Psoas muscle (tissue), 8 donors: ENCODE measurements around the gene CABLES1. TPM values are rescaled to one million over a fixed set of nuclear protein-coding genes. Genes with fewer than 3 reads are reported as not detected.

ENCODE experiments used
- ATAC-seq, 4 donors: fragments of 200-7000 bp; cut with Tn5 transposase; one replicate each; pipeline ENCODE4 v1.9.1; 2020; ENCODE audit warnings: moderate library complexity in 3 of 4, mild to moderate bottlenecking in 2 of 4
- DNase-seq, 2 donors: peaks; one replicate each; pipeline ENCODE4 v3.0.0-alpha.2; 2020
- H3K27ac ChIP-seq: fragments of 200-600 bp; one replicate; pipeline ENCODE4 v1.8.0; 2022
- H3K27me3 ChIP-seq, 3 donors: fragments of 200-600 bp in 1 of 3; one replicate each; pipeline versions ENCODE4 v1.6.1 to v1.8.0; 2013 to 2022; ENCODE audit warnings: low read length in 2 of 3, mild to moderate bottlenecking in 2 of 3, moderate library complexity in 1 of 3; ENCODE audit not compliant: insufficient read depth in 3 of 3
- H3K36me3 ChIP-seq, 2 donors: fragments of 200-600 bp in 1 of 2; one replicate each; pipeline versions ENCODE4 v1.6.1 to v1.8.0; 2013 to 2022; ENCODE audit warnings: low read depth in 1 of 2, mild to moderate bottlenecking in 1 of 2, moderate library complexity in 1 of 2; ENCODE audit not compliant: insufficient read depth in 1 of 2
- H3K4me1 ChIP-seq: fragments of 200-600 bp; one replicate; pipeline ENCODE4 v1.8.0; 2022
- H3K4me3 ChIP-seq: fragments of 200-600 bp; one replicate; pipeline ENCODE4 v1.8.0; 2022; ENCODE audit warnings: mild to moderate bottlenecking
- H3K9me3 ChIP-seq: fragments of 200-600 bp; one replicate; pipeline ENCODE4 v1.8.0; 2022
- WGBS, 3 donors: extraction: QIAGEN DNeasy Blood & Tissue Kit; methylation state at CpG; one replicate each; pipeline versions ENCODE4 v1.1.6 to v1.1.7; 2013; 5-methylcytosine and 5-hydroxymethylcytosine counted together
- intact Hi-C, 2 donors: fragments of 100-400 bp; cut with DNase I; formaldehyde crosslinking; loops; one replicate each; pipeline versions ENCODE4 v1.11.0 to v1.14.2; 2022
- polyA plus RNA-seq, 3 donors: library from polyadenylated mRNA; stranded (reverse); fragments of 200-250 nt; gene quantifications; one replicate each; pipeline ENCODE4 v1.2.3, GENCODE V29; 2013
- total RNA-seq, 4 donors: library from RNA; stranded (reverse); fragmentation: NEBNext Ultra II Directional in 2 of 4; extraction: Animal tissue kit (Norgen Biotek cat#: 25700) in 2 of 4; gene quantifications; one replicate each; pipeline versions ENCODE4 v1.2.1 to v1.2.4, GENCODE V29; 2021 to 2023
- TF ChIP-seq, protein P1 (sequence below): fragments of 200-600 bp; IDR thresholded peaks from one replicate; pipeline ENCODE4 v1.8.0; 2022; ENCODE audit warnings: antibody characterized with exemption
- donor health status: healthy with polysubstance abuse.
- donor health status: DM: no; HTN: no; CAD: no; lungs with moderate emphysema.
- donor health status: Bipolar disorder and iron deficiency.
- donor health status: healthy.
- donor health status: DM: yes; HTN: yes; CAD: no.
- donor health status: DM: no; HTN: no; CAD: no.
- donor health status: DM: no; HTN: no; CAD: no.
- donor health status: DM: yes; HTN: yes; CAD: no.

CABLES1 gene
- total and polyA plus RNA-seq, 7 donors: 0.42 to 1.5 (median 0.98) TPM

DNA sequence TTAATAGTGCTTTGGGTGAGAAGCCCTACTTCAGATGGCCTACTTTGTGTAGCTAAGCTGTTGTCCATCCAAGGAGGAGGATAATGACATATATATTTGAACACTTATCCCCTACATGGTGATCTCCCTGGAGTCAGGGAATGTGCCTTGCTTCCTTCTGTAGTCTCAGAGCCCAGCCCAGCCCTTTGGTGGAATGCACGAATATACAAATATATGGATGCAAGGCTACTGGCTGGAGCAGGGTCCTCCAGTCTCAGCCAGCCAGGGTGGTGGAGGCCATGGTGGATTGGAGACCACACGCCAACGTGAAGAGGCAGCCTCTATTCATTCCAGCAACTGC lies 167.2 kb downstream of the CABLES1 start:
- Histone ChIP-seq H3K27me3 (no peaks in the 10 kb centered on the region), H3K4me1 (no peaks in the 10 kb centered on the region), H3K27ac (no peak overlapping the region), H3K4me3 (no peak overlapping the region), H3K9me3 (no peaks in the 10 kb centered on the region), H3K36me3 (no peaks in the 10 kb centered on the region)
- intact Hi-C loops: no loop called here
- 78 to 90% (median 81%) methylated on average over 3 of the region's 3 CpGs for WGBS, 3 donors
- TF ChIP-seq, protein P1, sequence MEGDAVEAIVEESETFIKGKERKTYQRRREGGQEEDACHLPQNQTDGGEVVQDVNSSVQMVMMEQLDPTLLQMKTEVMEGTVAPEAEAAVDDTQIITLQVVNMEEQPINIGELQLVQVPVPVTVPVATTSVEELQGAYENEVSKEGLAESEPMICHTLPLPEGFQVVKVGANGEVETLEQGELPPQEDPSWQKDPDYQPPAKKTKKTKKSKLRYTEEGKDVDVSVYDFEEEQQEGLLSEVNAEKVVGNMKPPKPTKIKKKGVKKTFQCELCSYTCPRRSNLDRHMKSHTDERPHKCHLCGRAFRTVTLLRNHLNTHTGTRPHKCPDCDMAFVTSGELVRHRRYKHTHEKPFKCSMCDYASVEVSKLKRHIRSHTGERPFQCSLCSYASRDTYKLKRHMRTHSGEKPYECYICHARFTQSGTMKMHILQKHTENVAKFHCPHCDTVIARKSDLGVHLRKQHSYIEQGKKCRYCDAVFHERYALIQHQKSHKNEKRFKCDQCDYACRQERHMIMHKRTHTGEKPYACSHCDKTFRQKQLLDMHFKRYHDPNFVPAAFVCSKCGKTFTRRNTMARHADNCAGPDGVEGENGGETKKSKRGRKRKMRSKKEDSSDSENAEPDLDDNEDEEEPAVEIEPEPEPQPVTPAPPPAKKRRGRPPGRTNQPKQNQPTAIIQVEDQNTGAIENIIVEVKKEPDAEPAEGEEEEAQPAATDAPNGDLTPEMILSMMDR: no peak
- no peak for ATAC-seq
- no peak for DNase-seq

DNA sequence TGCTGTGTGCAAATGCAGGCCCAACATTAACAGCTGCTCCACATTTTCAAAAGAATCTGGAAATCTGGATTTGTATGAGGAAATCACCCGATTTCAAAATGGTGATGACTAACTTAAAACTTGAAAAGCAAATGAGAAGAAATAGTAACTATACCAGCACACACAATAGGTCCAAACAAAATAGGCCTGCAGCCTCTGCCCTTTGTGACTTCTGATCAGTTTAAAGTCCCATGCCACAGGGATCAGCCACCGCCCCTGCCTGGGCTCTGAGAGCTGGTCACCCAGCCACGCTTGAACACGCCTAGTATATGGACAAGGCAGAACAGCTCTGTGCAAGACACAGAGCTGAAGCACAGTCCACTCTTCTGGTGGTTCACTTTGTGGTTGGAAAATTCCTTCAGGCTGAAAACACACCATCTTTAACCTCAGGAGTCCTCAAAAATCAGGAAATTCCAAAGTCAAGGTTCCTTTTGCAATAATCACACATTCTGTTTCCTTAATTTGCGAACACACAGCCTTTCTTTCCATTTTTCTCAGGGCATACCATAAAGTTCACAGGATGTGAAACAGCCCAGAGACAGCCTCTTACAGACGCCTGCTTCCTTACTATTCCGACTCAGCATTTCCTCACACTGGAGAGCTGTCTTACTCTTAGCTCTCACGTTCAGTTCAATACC lies 167.7 kb downstream of the CABLES1 start:
- WGBS, 3 donors: 85 to 89% (median 86%) methylated on average over 8 of the region's 8 CpGs
- ATAC-seq (no peak), DNase-seq (no peak)
- H3K4me3 ChIP-seq: no peak overlapping the region
- H3K27ac ChIP-seq: no peak overlapping the region
- no peaks in the 10 kb centered on the region for H3K9me3 ChIP-seq
- TF ChIP-seq, protein P1: no peak
- intact Hi-C loops: no loop called here
- H3K36me3 ChIP-seq: no peaks in the 10 kb centered on the region
- H3K27me3 ChIP-seq: no peaks in the 10 kb centered on the region
- no peaks in the 10 kb centered on the region for H3K4me1 ChIP-seq

DNA sequence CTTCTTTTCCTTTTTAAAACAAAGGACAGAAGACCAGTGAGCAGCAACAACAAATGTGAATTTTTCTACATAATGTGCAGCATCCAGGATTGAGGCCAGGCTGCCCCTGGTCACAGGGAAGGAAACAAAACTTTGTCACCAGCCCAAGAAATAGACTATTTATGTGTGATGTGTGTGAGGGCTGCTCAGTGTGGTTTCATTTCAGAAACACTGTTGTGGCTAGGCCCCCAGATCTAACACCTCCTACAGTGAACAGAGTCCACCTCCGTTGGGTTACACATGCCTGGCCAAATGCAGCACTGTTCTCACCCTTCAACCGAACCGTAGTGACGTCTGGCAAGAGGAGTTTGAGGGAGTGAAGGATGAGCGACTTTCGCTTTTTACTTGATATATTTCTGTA lies 171.5 kb downstream of the CABLES1 start:
- Histone ChIP-seq H3K27me3 (no peaks in the 10 kb centered on the region), H3K4me1 (no peaks in the 10 kb centered on the region), H3K4me3 (no peak overlapping the region), H3K27ac (no peak overlapping the region), H3K9me3 (no peaks in the 10 kb centered on the region), H3K36me3 (no peaks in the 10 kb centered on the region)
- DNase-seq (no peak), ATAC-seq (no peak)
- WGBS, 3 donors: 79 to 81% (median 81%) methylated on average over 6 of the region's 6 CpGs
- intact Hi-C loops: no loop called here
- TF ChIP-seq, protein P1: no peak

DNA sequence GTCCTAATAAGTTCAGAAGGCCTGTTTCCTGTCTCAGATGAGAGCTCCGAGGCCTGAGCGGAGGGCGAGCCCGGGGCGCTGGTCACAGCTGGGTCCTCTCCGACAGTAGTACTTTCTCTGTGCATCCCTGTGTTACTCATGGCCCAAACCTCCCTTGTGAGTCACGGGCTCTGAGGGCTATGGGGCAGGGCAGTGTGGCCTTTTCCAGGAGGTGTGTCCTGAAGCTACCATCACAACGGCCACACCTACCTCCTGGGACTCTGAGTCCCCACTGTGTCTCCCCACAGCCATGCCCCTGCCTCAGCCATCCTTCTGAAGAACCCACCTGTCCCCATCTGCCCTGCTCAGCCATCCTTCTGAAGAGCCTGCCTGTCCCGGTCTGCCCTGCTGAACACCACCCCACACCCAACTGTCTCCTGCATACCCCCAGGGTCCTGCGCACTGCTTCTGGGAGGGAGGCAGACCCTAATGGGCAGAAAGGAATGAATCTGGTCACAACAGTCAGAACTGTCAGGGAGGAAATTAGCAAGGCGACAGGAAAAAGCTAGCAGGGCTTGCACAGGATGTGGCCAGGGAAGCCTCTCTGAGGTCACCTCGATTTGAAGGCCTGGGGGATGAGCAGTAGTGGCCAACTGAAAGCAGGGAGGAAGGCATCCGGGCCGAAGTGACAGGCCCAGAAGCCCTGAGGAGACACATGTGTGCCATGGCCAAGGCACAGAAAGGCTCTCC lies 172.4 kb downstream of the CABLES1 start:
- no peak overlapping the region for H3K4me3 ChIP-seq
- no peak overlapping the region for H3K27ac ChIP-seq
- H3K4me1 ChIP-seq: no peaks in the 10 kb centered on the region
- DNase-seq (no peak), ATAC-seq (no peak)
- no peaks in the 10 kb centered on the region for H3K27me3 ChIP-seq
- no peaks in the 10 kb centered on the region for H3K9me3 ChIP-seq
- intact Hi-C loops: no loop called here
- TF ChIP-seq, protein P1: no peak
- H3K36me3 ChIP-seq: no peaks in the 10 kb centered on the region
- 81 to 85% (median 84%) methylated on average over 14 of the region's 14 CpGs for WGBS, 3 donors

Other genes starting within 250 kb of the CABLES1 start
- 1 to 10 TPM; 2.0 to 4.8 (median 2.6) TPM for gene RBBP8, start 202.2 kb upstream of the CABLES1 start, total RNA-seq
- 1 to 10 TPM; 2.6 to 6.6 (median 2.8) TPM for gene RBBP8, start 202.2 kb upstream of the CABLES1 start, polyA plus RNA-seq